ENCODE measurements around the gene INPPL1.

The INPPL1 gene

GRCh38 chr11:72233773-72234513 is 9.4 kb downstream of the INPPL1 start:
- peaks cover 69 to 100% of the 10 kb centered on the region in 2 donors for H3K36me3 ChIP-seq (replicated peaks in 1 of 2; ENCODE audit: control insufficient read depth in 2 of 2, insufficient read depth in 2 of 2, low read length in 2 of 2)

GRCh38 chr11:72234514-72234830 is 9.9 kb downstream of the INPPL1 start:
- Histone ChIP-seq H2AFZ (ENCODE audit: low read length) (no peak overlapping the region), H4K91ac (ENCODE audit: low read depth, low read length, poor library complexity) (no peak overlapping the region), H3K79me1 (ENCODE audit: low read depth, low read length) (peaks cover 2% of the 10 kb centered on the region), H3K27me3 (ENCODE audit: control insufficient read depth in 3 of 3, insufficient read depth in 3 of 3, low read depth in 1 of 3, low read length in 3 of 3) (peaks cover 3 to 11% (median 9%) of the 10 kb centered on the region in 3 experiments), H3K23ac (ENCODE audit: low read depth, low read length, poor library complexity) (no peak overlapping the region), H3K27ac (replicated peaks; ENCODE audit: low read length) (no peak overlapping the region), H2BK120ac (ENCODE audit: low read depth, low read length) (no peak overlapping the region), H2BK15ac (ENCODE audit: low read length) (no peak overlapping the region), H3K4ac (ENCODE audit: low read length) (no peak overlapping the region), H3K4me1 (ENCODE audit: control insufficient read depth in 2 of 2, insufficient read depth in 1 of 2, low read depth in 1 of 2, low read length in 2 of 2) (peaks cover 3 to 15% of the 10 kb centered on the region in 2 donors), H3K36me3 (replicated peaks in 1 of 2; ENCODE audit: control insufficient read depth in 2 of 2, insufficient read depth in 2 of 2, low read length in 2 of 2) (peaks cover 64 to 95% of the 10 kb centered on the region in 2 donors), H2BK5ac (ENCODE audit: low read length) (no peak overlapping the region), H2AK5ac (ENCODE audit: low read depth, low read length) (no peak overlapping the region), H3K14ac (ENCODE audit: low read length) (no peak overlapping the region), H2BK12ac (ENCODE audit: low read length) (no peak overlapping the region), H3K4me3 (ENCODE audit: low read length in 2 of 2) (no peak overlapping the region), H4K8ac (ENCODE audit: low read depth, low read length) (no peak overlapping the region), H3K4me2 (ENCODE audit: insufficient read depth, low read length, poor library complexity, severe bottlenecking) (no peak overlapping the region), H3K9ac (ENCODE audit: low read depth, low read length, poor library complexity) (no peak overlapping the region), H3K18ac (ENCODE audit: low read length) (no peak overlapping the region), H3K9me3 (replicated peaks in 1 of 2; ENCODE audit: control insufficient read depth in 2 of 2, insufficient read depth in 1 of 2, low read depth in 1 of 2, low read length in 2 of 2) (no peaks in the 10 kb centered on the region)
- no CpG with 5 or more reads among the region's 3 CpGs for WGBS, 2 donors (ENCODE audit: extremely low coverage in 2 of 2, insufficient read length in 2 of 2, insufficient replicate concordance in 1 of 2)
- no peak for DNase-seq (ENCODE audit: low spot score)

More at GRCh38 chr11:72233773-72234513, 9.4 kb downstream of the INPPL1 start:
- Histone ChIP-seq H3K4me1 (ENCODE audit: control insufficient read depth in 2 of 2, insufficient read depth in 1 of 2, low read depth in 1 of 2, low read length in 2 of 2) (peaks cover 3 to 11% of the 10 kb centered on the region in 2 donors), H3K27me3 (ENCODE audit: control insufficient read depth in 3 of 3, insufficient read depth in 3 of 3, low read depth in 1 of 3, low read length in 3 of 3) (peaks cover 0 to 5% (median 3%) of the 10 kb centered on the region in 3 experiments), H3K9ac (ENCODE audit: low read depth, low read length, poor library complexity) (no peak overlapping the region), H3K79me1 (ENCODE audit: low read depth, low read length) (peaks cover 2% of the 10 kb centered on the region), H4K91ac (ENCODE audit: low read depth, low read length, poor library complexity) (no peak overlapping the region), H3K4me2 (ENCODE audit: insufficient read depth, low read length, poor library complexity, severe bottlenecking) (no peak overlapping the region), H3K4me3 (ENCODE audit: low read length in 2 of 2) (no peak overlapping the region), H3K4ac (ENCODE audit: low read length) (no peak overlapping the region), H2BK120ac (ENCODE audit: low read depth, low read length) (no peak overlapping the region), H2BK12ac (ENCODE audit: low read length) (no peak overlapping the region), H2BK5ac (ENCODE audit: low read length) (no peak overlapping the region), H3K23ac (ENCODE audit: low read depth, low read length, poor library complexity) (no peak overlapping the region), H3K9me3 (replicated peaks in 1 of 2; ENCODE audit: control insufficient read depth in 2 of 2, insufficient read depth in 1 of 2, low read depth in 1 of 2, low read length in 2 of 2) (no peaks in the 10 kb centered on the region), H2AFZ (ENCODE audit: low read length) (no peak overlapping the region), H3K14ac (ENCODE audit: low read length) (no peak overlapping the region), H3K27ac (replicated peaks; ENCODE audit: low read length) (no peak overlapping the region), H2BK15ac (ENCODE audit: low read length) (no peak overlapping the region), H4K8ac (ENCODE audit: low read depth, low read length) (no peak overlapping the region), H2AK5ac (ENCODE audit: low read depth, low read length) (no peak overlapping the region), H3K18ac (ENCODE audit: low read length) (no peak overlapping the region)
- DNase-seq (ENCODE audit: low spot score): no peak
- no CpG with 5 or more reads among the region's 8 CpGs for WGBS, 2 donors (ENCODE audit: extremely low coverage in 2 of 2, insufficient read length in 2 of 2, insufficient replicate concordance in 1 of 2)

- Histone ChIP-seq H2AFZ (ENCODE audit: low read length) (no peak overlapping the region), H3K4ac (ENCODE audit: low read length) (no peak overlapping the region), H3K27ac (replicated peaks; ENCODE audit: low read length) (no peak overlapping the region), H3K9ac (ENCODE audit: low read depth, low read length, poor library complexity) (no peak overlapping the region), H4K91ac (ENCODE audit: low read depth, low read length, poor library complexity) (no peak overlapping the region), H3K4me3 (ENCODE audit: low read length in 2 of 2) (no peak overlapping the region), H3K23ac (ENCODE audit: low read depth, low read length, poor library complexity) (no peak overlapping the region), H3K18ac (ENCODE audit: low read length) (no peak overlapping the region), H3K4me1 (ENCODE audit: control insufficient read depth in 2 of 2, insufficient read depth in 1 of 2, low read depth in 1 of 2, low read length in 2 of 2) (peaks cover 3 to 16% of the 10 kb centered on the region in 2 donors), H2AK5ac (ENCODE audit: low read depth, low read length) (no peak overlapping the region), H2BK12ac (ENCODE audit: low read length) (no peak overlapping the region), H2BK15ac (ENCODE audit: low read length) (no peak overlapping the region), H3K27me3 (ENCODE audit: control insufficient read depth in 3 of 3, insufficient read depth in 3 of 3, low read depth in 1 of 3, low read length in 3 of 3) (peaks cover 7 to 15% (median 12%) of the 10 kb centered on the region in 3 experiments), H4K8ac (ENCODE audit: low read depth, low read length) (no peak overlapping the region), H3K79me1 (ENCODE audit: low read depth, low read length) (peaks cover 2% of the 10 kb centered on the region), H3K9me3 (replicated peaks in 1 of 2; ENCODE audit: control insufficient read depth in 2 of 2, insufficient read depth in 1 of 2, low read depth in 1 of 2, low read length in 2 of 2) (no peaks in the 10 kb centered on the region), H3K14ac (ENCODE audit: low read length) (no peak overlapping the region), H3K36me3 (replicated peaks in 1 of 2; ENCODE audit: control insufficient read depth in 2 of 2, insufficient read depth in 2 of 2, low read length in 2 of 2) (peaks cover 59 to 90% of the 10 kb centered on the region in 2 donors), H3K4me2 (ENCODE audit: insufficient read depth, low read length, poor library complexity, severe bottlenecking) (no peak overlapping the region), H2BK5ac (ENCODE audit: low read length) (no peak overlapping the region), H2BK120ac (ENCODE audit: low read depth, low read length) (no peak overlapping the region)
- no CpG with 5 or more reads among the region's 4 CpGs for WGBS, 2 donors (ENCODE audit: extremely low coverage in 2 of 2, insufficient read length in 2 of 2, insufficient replicate concordance in 1 of 2)
- no peak for DNase-seq (ENCODE audit: low spot score)
These were observed 10.4 kb downstream of the INPPL1 start for GRCh38 chr11:72234920-72235319.

GRCh38 chr11:72235351-72236057 is 10.9 kb downstream of the INPPL1 start:
- Histone ChIP-seq H3K4me1 (ENCODE audit: control insufficient read depth in 2 of 2, insufficient read depth in 1 of 2, low read depth in 1 of 2, low read length in 2 of 2) (peaks cover 6 to 20% of the 10 kb centered on the region in 2 donors), H3K4ac (ENCODE audit: low read length) (no peak overlapping the region), H2BK5ac (ENCODE audit: low read length) (no peak overlapping the region), H4K91ac (ENCODE audit: low read depth, low read length, poor library complexity) (no peak overlapping the region), H3K79me1 (ENCODE audit: low read depth, low read length) (peaks cover 2% of the 10 kb centered on the region), H2BK15ac (ENCODE audit: low read length) (no peak overlapping the region), H3K14ac (ENCODE audit: low read length) (no peak overlapping the region), H3K23ac (ENCODE audit: low read depth, low read length, poor library complexity) (no peak overlapping the region), H2BK120ac (ENCODE audit: low read depth, low read length) (no peak overlapping the region), H3K27ac (replicated peaks; ENCODE audit: low read length) (no peak overlapping the region), H3K9ac (ENCODE audit: low read depth, low read length, poor library complexity) (no peak overlapping the region), H2AK5ac (ENCODE audit: low read depth, low read length) (no peak overlapping the region), H3K18ac (ENCODE audit: low read length) (no peak overlapping the region), H2AFZ (ENCODE audit: low read length) (no peak overlapping the region), H3K9me3 (replicated peaks in 1 of 2; ENCODE audit: control insufficient read depth in 2 of 2, insufficient read depth in 1 of 2, low read depth in 1 of 2, low read length in 2 of 2) (no peaks in the 10 kb centered on the region), H3K27me3 (ENCODE audit: control insufficient read depth in 3 of 3, insufficient read depth in 3 of 3, low read depth in 1 of 3, low read length in 3 of 3) (peaks cover 12 to 21% (median 18%) of the 10 kb centered on the region in 3 experiments), H2BK12ac (ENCODE audit: low read length) (no peak overlapping the region), H3K4me3 (ENCODE audit: low read length in 2 of 2) (no peak overlapping the region), H3K36me3 (replicated peaks in 1 of 2; ENCODE audit: control insufficient read depth in 2 of 2, insufficient read depth in 2 of 2, low read length in 2 of 2) (peaks cover 53 to 85% of the 10 kb centered on the region in 2 donors), H4K8ac (ENCODE audit: low read depth, low read length) (no peak overlapping the region), H3K4me2 (ENCODE audit: insufficient read depth, low read length, poor library complexity, severe bottlenecking) (no peak overlapping the region)
- no peak for DNase-seq (ENCODE audit: low spot score)
- no CpG with 5 or more reads among the region's 17 CpGs for WGBS, 2 donors (ENCODE audit: extremely low coverage in 2 of 2, insufficient read length in 2 of 2, insufficient replicate concordance in 1 of 2)

All from neuronal stem cell (in vitro differentiated cells).